Pulmonary artery endothelial cell (primary cell): ENCODE results near the gene CCDC157. TPM values are rescaled to one million over a fixed set of nuclear protein-coding genes. Genes with fewer than 3 reads are reported as not detected.
A peak's percentile ranks its signal among the peaks of the same experiment; 100 is the strongest.
"Not testable (repeated sequence)": the region's sequence is repeated elsewhere in the genome, so short reads cannot be mapped to it uniquely, and the experiment has no call there.

ENCODE experiments used
- DNase-seq: peaks from one replicate; pipeline ENCODE4 v3.0.0-alpha.2; 2011; ENCODE audit warnings: low read depth, low spot score
- total RNA-seq: library from RNA; depleted of rRNA; stranded (reverse); fragments of >200 nt; gene quantifications from 2 replicates; pipeline ENCODE4 v1.2.3, GENCODE V29; 2014

CCDC157 gene
- total RNA-seq, 1 donor from 2014 or later, result 1.6 TPM

DNA sequence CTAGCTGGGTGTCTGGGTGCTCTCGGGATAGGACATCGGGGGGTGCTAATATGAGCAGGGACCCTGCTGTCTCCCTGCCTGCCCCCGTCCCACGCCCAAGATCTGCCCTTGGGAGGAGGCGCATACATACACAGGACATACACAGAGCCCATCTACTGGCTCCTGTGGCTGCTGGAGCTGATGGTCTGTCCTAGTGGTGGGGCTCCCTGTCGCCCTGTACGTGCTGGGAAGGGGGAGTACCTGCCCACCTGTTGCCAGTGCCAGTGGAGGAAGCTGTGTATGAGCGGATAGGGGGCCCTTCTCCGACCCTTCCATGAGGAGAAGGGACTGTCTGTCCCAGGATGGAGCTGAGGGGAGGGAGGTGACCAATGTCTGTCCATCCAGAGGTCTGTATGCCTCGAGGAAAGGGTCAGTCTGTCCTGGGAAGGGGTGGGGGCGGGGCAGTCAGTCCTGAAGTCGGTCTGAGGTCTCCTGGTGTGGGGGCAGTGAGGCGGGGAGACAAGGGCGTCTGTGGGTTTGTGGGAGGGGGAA lies 31.0 kb upstream of the CCDC157 start:
- no peak for DNase-seq

- no peak for DNase-seq
These were observed 30.5 kb upstream of the CCDC157 start for GRCh38 chr22:30326255-30326705.

DNA sequence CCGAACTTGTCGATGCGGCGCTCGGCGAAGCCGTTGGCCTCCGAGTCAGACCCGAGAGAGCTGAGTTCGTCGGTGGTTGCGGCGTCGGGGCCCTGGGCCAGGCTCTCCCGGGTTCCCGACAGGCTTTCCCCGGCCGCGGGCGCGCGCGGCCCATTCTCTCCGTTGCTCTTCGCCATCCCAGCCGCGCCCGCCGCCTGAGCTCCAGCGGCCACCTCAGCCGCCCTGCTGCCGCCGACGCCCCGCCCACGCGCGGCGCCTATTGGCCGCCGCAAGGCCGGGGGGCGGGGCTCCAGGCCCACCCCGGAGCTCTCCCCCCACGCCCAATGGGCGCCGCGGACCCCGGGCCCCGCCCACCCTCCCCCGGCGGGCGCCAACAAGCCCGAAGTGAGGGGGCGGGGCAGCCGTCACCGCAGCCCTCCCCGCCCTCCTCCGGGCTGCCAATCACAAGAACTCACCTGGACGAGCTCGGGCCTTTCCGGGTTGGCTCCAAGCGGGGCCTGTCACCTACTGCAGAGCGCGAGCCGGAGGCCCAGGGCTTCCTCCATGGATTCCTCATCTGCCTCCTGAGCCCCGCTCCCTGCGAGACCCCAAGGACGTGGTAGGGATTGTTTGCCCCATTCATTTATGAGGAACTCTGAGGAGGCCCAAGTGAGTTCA lies 30.0 kb upstream of the CCDC157 start, which contains the start of gene TBC1D10A:
Gene TBC1D10A (minus strand): TSS at position 236 of the 657 bp plus-strand sequence. CDS start 60 bp downstream, at position 176.
- DNase-seq, result peak; percentile 41

- DNase-seq, result no peak
These were observed 28.9 kb upstream of the CCDC157 start for GRCh38 chr22:30327864-30328345.

- DNase-seq, result no peak
These were observed 28.2 kb upstream of the CCDC157 start for GRCh38 chr22:30328466-30329049.

GRCh38 chr22:30332551-30332950 lies 24.3 kb upstream of the CCDC157 start:
- no peak for DNase-seq

DNA sequence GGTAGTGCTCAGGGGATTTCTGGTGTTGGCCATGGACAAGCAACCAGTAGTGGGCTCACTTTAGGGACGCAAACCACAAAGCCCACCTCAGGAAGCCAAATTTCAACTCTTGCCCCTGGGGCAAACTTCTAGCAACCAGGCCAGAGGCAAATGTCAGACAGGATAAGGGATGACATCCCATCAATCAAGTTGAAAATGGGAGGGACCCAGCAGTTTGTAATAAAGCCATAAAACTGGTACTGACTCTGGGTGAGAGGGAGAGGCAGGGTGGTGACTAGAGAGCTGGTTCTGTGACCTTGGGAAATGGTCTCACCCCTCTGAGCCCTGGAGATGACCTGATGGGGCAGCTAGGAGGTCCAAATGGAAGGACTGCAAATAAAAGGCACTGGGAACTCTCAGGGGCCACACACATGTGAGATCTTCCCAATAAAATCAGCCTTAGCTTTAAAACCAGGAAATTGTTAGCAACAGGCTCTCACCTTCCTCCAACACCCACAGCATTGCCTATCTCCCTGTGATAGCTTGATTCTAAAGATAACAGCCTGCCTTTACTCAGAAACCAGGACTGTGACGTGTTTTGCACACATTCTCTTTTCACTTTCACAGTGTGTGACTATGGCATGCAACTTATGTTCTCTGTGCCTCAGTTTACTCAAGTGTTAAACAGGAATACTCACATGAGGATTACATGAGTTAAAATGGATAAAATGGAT lies 23.7 kb upstream of the CCDC157 start:
- DNase-seq, result no peak

GRCh38 chr22:30333707-30334087 lies 23.1 kb upstream of the CCDC157 start:
- no peak for DNase-seq

DNA sequence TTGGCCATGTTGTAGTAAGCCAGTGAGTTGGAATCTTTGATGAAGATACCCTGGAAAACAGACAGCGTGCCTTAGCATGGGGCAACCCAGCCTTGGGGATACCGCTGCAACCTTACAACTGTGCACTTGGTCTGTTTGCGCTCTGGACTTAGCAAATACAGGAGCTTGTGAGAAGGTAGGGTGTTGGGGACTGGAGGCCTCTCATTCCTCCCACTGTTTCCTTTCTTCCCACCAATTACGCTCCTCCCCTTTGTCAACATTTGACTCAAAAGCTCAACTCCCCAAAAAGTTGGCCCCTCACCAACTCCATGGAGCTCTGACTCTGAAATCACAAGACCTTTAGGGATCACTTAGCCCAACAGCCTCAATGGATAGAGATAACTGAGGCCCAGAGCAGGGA lies 22.2 kb upstream of the CCDC157 start:
- DNase-seq, result no peak

DNA sequence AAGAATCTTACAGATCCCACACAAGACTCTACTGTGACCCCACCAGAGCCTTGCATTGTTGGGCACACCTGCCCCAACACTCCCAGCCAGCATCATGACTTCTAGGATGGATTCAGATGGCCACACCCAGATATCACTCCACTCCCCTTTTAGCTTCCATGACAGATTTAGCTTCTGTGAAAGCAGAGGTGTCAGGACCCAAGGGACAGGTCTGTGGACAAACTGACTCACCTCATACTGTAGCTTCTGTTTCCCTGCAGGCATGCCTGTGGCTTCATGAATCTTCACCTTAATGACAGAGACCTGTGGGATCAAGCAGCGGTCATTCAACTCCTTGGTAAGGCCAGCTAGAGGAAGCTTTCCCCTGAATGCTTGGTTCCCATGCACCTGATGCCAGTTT lies 21.6 kb upstream of the CCDC157 start:
- DNase-seq, result no peak

DNA sequence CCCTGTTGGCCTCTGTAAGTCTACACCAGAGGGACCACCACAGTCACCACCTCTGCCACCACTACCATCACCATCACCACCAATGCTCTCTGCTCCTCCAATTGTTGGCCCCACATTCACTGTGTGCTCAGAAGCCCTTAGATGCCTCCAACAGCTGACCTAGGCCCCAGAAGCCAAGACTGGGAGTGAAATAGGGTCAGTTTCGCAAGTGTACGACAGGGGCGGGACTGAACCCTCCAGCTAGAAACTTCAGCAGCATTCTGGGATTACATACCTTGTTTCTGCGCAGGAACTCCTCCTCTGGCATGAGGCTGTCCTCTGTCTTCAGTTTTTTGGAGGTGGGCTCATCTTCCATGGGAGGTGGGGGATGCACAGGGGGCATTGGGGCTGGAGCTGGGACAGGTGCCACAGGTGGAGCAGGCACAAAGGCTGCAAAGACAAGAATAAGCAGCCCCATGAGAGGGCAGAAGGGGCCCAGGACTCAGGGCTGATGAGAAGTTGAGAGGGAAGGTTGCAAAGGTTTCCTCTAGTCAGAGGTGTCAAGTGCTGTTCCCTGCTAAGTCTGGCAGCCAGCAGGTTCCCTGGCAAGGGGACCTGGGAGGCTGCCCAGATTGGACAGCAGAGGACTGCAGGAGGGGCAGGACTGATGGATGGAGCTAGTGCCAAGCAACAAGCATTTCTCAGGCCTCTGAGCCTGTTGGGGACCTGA lies 19.9 kb upstream of the CCDC157 start:
- no peak for DNase-seq

GRCh38 chr22:30337461-30337778 lies 19.4 kb upstream of the CCDC157 start:
- no peak for DNase-seq

DNA sequence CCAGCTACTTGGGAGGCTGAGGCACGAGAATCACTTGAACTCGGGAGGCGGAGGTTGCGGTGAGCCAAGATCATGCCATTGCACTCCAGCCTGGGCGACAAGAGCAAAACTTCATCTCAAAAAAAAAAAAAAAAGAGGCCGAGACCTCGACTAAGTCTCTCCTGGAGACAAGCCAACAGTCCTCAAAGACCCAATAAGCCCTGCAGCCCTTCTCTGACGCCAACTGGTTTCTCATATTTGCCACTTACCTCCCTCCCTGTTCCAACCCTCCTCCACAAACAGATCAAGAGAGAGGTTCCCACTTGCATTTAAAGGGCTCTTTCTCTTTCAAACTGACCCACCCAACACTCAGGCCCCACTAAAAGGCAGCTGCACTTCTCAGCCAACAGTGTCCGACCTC lies 18.5 kb upstream of the CCDC157 start:
- not testable (repeated sequence) for DNase-seq

- no peak for DNase-seq
These were observed 18.0 kb upstream of the CCDC157 start for GRCh38 chr22:30338802-30339201.

DNA sequence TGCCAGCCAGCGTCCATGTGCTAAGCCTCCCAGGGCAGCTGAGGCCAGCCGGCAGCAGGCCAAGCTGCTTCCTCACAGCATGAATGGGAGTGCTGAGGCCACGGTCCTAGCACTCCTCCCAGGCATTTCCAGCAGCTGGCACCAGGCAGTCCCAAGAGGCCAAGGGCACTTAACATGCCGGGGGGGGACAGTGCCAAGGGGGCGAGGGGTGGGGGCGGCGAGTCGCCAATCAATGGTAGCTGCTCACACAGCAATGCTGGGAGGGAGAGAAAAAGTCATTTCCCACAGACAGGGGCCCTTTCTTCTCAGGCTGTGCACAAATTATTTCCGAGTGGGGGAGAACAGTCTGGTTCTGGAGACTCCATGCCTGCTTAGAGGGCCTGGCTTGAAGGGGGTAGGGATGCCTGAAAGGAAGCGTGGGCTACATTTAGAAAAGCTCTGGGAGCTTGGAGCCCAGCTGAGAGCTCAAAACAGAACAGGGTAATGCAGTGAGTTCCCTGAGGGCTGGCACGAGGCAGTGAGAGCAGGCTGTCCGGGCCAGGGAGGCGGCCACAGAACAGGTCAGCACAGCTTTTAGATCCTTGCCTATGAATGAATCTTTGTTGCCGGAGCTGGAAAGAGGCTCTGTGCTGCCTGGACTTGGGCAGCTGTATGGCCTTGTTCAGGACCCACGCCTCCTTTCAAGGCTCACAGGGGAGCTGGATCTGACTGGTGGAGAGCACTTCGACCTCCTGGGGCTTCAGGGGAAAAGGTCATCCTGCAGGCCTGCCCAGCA lies 15.7 kb upstream of the CCDC157 start:
- no peak for DNase-seq

- DNase-seq, result no peak
These were observed 12.2 kb upstream of the CCDC157 start for GRCh38 chr22:30344447-30345200.

GRCh38 chr22:30347255-30347892 lies 9.4 kb upstream of the CCDC157 start:
- no peak for DNase-seq

- DNase-seq, result no peak
These were observed 8.4 kb upstream of the CCDC157 start for GRCh38 chr22:30348404-30348803.

DNA sequence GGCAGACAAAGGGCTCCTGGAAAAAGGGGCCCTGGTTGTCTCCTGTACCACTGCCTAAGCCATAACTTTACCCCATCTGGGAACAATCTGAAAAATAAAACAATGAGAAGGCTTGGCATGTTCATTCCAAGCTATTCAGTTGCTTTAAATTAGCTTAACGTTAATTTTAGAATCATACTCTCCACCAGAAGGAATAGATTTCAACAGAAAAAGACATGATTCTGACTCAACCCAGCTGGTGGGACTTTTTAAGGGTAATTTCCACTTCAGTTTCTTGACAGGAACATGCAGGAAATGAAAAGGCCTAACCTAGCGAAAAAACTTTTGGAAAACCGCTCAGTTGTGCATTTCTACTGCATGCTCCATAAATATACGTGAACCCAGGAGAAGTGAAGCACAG lies 8.0 kb upstream of the CCDC157 start:
- no peak for DNase-seq

DNA sequence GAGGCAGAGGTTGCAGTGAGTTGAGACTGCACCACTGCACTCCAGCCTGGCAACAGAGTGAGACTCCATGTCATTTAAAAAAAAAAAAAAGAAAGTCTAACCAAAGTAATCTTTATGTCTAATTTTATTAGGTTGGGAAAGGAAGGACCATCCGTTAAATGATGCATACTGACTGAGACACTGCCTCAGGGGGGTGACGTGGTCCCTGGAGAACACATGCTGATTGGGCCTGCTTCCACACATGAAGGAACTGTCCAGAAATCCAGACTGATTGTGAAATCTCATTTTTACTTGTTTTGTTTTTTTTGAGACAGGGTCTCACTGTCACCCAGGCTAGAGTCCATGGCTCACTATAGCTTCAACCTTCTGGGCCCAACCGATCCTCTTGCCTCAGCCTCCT lies 5.6 kb upstream of the CCDC157 start:
- no peak for DNase-seq
